ENCODE results near the gene GDF9.

The GDF9 gene

DNA sequence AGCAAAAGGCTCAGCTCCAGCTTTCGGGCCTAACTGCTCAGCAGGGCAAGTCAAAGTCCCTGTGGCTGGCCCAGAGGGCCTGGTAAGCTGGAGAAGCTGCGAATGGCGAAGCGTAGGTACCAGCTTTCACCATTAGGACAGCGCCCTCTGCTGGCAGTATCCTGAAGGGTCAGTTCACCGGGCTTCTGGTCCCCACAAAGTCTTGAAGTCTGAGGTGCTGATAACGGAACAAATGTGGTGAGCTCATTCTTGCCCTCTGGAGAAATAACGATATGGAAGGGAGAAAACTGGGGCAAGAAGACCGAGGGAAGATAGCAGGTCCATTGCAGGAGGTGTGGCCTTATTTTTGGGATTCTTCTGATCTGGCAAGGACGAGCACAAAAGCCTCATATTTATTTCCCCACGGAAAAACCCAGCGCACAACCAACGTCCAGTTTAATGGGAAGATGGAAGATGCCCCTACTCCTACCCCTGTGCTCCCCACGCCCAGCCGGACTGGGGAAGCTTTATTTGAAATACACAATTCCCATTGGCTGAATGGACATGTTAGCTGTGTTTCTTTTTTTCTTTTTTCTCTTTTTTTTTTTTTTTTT is 46.0 kb downstream of the GDF9 start:
- DNase-seq (ENCODE audit: low spot score): no peak

DNA sequence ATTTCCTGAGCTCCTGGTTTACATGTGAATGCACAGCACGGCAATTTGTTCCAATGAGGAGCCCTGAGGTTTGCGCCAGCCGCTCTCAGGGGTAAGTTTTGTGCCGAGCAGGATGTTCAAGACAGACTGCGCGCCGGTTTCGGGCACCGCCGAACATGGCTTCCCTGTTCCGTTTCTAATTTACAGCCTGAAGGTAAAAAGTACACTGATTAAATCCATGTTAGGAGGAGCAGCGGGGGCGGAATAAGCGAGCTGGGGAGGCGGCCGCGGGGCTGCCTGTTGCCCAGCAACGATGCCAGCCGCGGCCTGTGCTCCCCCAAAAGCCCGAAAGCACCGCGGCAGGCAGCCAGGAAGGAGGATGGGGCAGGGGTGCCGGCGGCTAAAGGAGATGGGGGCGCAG is 46.8 kb downstream of the GDF9 start:
- no peak for DNase-seq (ENCODE audit: low spot score)

DNA sequence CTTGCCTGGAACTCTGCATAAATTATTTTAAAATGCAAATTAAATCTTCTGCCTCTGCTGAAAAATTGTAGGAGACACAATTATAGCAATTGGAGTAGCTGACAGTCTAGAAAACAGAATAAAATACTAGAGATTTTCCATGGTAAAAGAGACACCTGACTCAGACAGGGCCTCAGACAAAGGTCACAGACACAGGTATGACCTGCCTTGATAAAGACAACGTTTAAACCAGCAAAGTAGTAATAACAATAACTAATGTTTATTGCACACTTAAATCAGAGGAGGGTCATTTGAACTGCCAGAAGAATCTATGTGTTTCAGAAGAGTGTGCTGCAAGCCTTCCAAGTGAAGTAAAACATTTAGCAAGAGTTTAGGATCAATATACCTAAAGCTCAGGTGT is 49.3 kb downstream of the GDF9 start:
- DNase-seq (ENCODE audit: low spot score): no peak

GRCh38 chr5:132816554-132816953 is 49.7 kb downstream of the GDF9 start:
- no peak for DNase-seq (ENCODE audit: low spot score)

DNA sequence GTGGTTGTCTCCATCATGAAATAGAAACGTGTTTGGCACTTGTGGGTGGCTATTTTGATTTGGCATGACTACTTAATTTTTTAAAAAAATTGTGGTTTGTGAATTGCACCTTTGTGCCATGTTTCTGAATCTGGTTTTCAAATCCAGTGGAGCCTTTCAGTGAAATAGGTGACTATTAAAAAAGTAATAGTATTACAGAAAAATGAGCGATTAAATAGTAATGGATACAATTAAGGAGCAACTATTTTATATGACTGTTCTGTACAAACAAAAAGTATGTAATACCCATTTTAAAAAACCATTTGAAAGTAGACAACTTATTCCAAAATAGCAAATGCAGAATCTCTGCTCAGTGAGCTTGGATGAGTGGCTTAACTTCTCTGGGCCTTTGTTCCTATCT is 50.2 kb downstream of the GDF9 start:
- DNase-seq (ENCODE audit: low spot score): no peak

GRCh38 chr5:132815454-132815853 is 50.8 kb downstream of the GDF9 start:
- no peak for DNase-seq (ENCODE audit: low spot score)

DNA sequence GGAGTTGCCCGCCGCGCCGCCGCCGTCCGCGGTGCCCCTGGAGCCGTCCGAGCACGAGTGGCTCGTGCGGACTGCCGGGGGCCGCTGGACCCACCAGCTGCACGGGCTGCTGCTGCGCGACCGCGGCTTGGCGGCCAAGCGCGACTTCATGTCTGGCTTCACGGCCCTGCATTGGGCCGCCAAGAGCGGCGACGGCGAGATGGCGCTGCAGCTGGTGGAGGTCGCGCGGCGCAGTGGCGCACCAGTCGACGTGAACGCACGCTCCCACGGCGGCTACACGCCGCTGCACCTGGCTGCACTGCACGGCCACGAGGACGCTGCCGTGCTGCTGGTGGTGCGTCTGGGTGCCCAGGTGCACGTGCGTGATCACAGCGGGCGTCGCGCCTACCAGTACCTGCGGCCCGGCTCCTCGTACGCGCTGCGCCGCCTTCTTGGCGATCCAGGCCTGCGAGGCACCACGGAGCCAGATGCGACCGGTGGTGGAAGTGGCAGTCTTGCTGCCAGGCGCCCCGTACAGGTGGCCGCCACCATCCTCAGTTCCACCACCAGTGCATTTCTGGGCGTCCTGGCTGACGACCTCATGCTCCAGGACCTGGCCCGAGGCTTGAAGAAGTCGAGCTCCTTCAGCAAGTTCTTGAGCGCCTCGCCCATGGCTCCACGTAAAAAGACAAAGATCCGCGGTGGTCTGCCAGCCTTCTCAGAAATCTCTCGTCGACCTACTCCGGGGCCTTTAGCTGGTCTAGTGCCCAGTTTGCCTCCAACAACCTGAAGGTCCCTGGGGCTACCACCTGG is 51.6 kb downstream of the GDF9 start:
- no peak for DNase-seq (ENCODE audit: low spot score)

- DNase-seq (ENCODE audit: low spot score): no peak
Observed at GRCh38 chr5:132813599-132814502, 52.4 kb downstream of the GDF9 start.

DNA sequence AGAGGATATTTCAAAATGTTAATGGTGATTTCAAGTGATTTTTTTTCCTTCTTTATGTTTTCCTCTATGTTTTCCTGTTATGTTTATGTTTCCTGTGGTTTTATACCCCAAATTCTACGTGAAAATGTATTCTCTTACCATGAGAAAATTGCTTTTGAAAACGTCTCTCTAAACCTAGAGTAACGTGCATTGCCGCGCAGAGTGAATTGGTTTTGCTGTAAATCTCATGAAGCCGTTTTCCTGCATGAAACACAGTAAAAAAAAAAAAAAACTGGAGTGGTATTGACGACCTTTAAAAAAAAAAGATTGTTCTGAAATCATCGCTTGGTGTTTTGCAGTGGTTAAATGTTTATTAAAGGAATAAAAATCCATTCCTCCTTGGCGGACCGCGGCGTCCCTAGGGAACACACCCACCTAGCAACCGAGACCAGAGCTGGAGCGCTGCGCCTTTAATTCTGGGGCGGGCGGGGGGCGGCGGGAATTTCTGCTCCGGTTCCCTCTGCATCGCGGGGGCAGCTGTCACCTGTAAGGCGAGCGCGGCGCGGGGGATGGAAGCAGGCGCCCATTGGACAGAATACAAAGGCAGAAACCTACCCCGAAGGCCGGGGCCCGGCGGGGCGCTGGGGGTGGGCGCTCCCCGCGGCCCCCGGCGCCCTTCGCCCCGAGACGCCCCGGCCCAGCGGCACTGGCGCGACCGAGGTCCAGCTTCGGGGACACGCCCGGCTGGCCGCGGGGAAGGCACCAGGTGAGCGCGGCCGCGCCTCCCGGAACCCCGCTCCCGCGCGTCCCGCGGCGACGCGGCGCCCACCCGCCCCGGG is 53.3 kb downstream of the GDF9 start, which contains the start of gene SOWAHA:
SOWAHA (plus strand) TSS at position 522 of the 818 bp plus-strand sequence. CDS start 320 bp downstream, outside the sequence.
- DNase-seq (ENCODE audit: low spot score): no peak

DNA sequence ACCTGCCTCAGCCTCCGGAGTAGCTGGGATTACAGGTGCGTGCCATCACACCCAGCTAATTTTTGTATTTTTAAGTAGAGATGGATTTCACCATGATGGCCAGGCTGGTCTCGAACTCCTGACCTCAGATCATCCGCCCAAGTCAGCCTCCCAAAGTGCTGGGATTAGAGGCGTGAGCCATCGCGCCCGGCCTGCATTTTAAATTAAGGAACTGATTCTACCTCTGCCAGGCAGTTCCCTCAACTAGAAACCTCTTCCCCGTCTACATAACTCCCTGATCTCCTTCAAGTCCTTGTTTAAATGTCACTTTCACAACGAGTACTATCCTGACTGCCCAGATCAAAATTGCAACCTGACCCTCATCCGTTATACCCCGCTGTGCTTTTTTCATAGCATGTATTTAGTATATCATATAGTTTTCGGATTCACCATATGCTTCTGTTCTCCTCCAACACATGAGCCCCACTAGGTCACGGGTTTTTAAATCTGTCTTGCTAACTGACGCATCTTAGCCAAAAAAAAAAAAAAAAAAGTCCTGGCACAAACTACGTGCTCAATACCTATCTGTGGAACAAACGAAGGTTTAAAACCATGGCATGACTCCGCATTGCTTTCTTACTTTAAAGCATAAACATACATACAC is 54.0 kb downstream of the GDF9 start:
- no peak for DNase-seq (ENCODE audit: low spot score)

Data from left forelimb (tissue), 1 donor.